GM19463 (cell line): Measurements from ENCODE around the gene CADPS2.

Source experiments
- ATAC-seq: cut with Tn5 transposase; IDR thresholded peaks from one replicate; pipeline ENCODE4 v1.9.1; 2021; ENCODE audit warnings: mild to moderate bottlenecking, moderate library complexity; ENCODE audit not compliant: unreplicated experiment

Gene CADPS2

DNA sequence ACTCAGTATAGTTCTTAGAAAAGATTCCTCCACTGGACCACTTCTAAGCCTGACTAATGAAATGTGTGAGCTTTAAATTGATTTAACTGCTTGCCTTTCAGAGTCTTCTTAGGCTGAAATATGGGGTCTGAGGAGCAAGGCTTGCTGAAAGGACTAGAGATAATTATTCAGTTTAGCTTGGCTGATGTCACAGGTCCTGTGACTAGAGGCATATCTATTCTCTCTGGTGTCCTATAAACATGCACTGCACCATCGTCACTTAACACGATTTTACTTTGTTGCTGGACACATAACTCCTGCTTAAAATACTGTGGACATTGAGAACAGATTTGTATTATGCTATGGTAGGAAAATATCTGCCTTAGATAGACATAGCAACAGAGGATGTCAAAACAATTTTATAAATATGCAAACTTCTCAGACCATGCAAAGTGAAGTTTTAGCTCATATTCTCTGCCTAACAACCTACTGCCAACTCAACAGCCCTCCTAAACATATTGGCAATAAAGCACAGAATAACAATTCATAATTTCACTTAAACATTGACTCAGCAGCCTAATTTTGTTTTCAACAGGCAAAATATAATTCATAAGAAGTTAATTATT is 267.6 kb downstream of the CADPS2 start:
- ATAC-seq: no peak

DNA sequence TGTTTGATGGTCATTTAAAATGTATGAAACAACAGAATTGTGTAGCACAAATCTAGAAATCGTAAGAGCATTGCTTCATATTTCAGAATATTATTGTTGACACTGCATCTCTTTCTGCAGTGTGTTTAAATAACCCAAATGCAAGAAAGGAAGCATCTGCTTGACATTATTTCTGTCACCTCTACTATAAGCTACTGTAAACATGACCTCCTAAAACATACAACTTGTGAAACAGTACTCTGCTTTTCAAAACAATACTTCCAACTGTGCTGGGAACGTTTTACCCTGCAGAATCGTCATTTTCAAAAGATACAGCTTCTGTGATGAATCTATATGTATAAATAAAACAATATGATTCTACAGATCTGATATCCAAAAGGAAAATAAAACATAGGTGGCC is 269.3 kb downstream of the CADPS2 start:
- ATAC-seq: no peak

- ATAC-seq: no peak
Measured at GRCh38 chr7:122605929-122606328, 280.3 kb downstream of the CADPS2 start.

GRCh38 chr7:122604251-122604650 is 282.0 kb downstream of the CADPS2 start:
- no peak for ATAC-seq

- no peak for ATAC-seq
Measured at GRCh38 chr7:122602800-122603199, 283.5 kb downstream of the CADPS2 start.

- no peak for ATAC-seq
Measured at GRCh38 chr7:122600630-122601029, 285.6 kb downstream of the CADPS2 start.

- ATAC-seq: no peak
Measured at GRCh38 chr7:122600042-122600441, 286.2 kb downstream of the CADPS2 start.

DNA sequence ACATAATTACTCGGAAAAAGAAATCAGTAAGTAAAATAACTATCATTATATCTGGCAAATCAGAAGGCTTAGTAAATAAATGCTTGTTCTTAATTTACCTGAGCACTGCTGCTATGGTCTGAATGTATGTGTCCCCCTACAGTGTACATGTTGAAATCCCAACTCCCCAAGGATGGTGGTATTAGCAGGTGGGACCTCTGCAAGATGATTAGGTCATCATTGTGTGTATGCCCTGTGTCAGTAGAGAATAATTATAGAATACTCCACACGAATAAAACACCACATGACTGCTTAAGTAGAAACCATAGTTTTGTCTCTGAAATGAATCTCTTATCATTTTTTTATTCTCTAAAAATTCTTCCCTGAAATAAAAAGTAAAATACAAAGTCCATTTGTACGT is 289.0 kb downstream of the CADPS2 start:
- ATAC-seq: no peak

DNA sequence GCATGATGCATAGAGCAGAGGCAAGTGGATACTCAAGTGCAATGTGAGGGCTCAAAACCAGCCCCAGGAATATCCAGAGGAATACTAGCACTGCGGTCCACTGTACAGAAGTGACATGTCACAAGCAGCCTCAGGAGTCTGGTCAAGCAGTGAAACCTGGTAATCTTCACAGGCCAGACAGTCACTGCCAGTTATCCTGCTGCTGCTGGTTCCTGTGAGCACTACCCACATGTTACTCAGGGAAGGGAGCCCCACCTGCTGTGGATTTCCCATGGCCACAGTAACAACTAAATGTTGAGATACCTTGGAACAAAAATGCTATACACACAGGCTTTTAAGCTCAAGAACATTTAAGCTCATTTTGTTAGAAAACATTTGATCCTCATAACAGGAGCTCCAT is 290.4 kb downstream of the CADPS2 start:
- ATAC-seq: no peak

DNA sequence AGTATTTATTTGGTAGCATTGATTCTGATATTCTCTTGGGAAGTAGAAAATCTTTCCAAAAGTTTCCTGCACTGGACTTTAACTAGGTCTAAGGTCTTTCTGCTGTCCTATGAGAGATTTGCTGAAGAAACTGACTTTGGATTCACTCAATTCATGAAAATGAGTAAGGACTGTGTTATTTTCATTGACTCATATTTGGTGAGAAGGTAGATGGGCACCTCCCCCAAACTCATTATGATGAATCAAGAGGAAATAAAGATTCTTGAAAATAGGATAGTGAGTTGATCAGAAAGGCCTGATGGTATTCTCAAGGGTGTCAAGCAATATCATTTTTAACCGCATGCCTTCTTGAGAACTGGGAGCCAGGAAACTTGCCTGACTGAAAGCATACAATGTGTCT is 297.6 kb downstream of the CADPS2 start:
- no peak for ATAC-seq

- no peak for ATAC-seq
Measured at GRCh38 chr7:122584676-122585251, 301.5 kb downstream of the CADPS2 start.

DNA sequence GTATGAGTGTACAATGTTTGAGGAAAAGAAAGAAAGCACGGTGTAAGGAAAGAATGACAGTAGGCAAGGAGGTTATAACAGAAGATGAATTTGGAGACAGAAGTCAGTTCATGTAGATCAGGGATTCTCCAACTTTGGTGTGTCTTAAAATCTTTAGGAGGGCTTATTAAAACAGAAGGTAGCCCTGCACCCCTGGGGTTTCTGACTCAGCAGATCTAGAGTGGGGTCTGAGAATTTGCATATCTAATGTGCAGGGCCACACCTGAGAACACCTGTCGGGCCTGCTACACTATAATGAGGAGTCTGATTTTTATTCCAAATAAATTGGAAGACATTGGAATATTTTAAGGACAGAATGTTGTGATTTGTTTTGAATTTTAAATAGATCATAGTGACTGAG is 307.9 kb downstream of the CADPS2 start:
- ATAC-seq: no peak

DNA sequence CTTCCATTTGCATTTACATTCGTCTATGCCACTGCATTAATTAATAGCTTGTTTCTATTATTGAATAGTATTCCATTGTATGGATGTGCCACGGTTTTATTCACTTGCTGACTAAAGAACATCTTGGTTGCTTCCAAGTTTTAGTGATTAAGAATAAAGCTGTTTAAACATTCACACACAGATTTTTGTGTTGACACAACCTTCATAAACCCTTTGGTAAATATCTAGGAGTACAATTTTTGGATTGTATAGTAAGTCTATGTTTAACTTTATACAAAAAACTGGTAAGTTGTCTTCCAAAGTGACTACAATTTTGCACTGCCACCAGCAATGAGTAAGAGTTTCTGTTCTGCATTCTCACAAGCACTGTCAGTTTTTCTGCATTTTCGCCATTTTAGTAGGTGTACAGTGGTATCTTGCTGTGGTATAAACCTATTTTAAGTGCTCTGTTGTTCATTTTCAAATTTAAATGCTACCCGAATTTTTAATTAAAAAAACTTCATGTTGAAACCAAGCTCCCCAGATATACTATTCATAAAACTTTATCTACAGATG is 308.7 kb downstream of the CADPS2 start:
- ATAC-seq: no peak

DNA sequence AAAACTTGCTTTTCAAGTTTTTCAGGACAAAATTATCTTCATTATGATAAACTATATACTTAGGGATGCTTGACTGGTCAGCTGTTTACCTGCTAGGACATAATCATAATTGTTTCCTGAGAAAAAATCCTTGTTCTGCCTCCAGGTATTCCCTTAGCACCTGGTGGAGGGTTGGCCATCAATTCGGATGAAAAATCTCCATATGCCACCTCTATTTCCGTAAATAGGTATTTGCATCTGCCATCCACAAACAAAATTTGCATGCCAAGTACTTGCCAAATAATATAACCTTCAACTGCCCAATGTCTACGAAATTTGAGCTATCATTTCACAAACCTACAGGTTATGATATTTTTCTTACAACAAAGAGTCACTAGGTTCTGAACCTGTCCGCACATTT is 313.6 kb downstream of the CADPS2 start:
- ATAC-seq: no peak

- no peak for ATAC-seq
Measured at GRCh38 chr7:122561326-122561725, 324.9 kb downstream of the CADPS2 start.

- no peak for ATAC-seq
Measured at GRCh38 chr7:122556873-122557542, 329.3 kb downstream of the CADPS2 start.

- no peak for ATAC-seq
Measured at GRCh38 chr7:122556219-122556618, 330.0 kb downstream of the CADPS2 start.

GRCh38 chr7:122553761-122554160 is 332.5 kb downstream of the CADPS2 start:
- ATAC-seq: no peak

DNA sequence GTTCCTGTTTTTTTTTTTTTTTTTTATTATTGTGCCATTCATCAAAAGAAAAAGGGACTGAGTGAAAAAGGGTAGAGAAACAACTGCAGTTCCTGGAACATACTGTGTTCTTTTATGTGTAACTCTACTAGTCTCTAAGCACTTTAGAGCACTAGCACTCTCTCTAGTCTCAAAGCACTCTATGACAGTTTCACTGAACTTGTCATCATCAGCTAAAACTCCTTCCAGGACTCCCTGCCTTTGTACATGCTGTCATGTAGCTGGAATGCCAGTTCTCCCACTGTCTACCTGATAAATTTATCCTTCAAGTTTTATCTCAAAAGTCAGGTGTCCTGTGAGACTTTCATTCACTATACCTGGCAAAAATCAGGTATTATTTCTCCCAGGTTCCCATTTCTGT is 333.5 kb downstream of the CADPS2 start:
- ATAC-seq: no peak

DNA sequence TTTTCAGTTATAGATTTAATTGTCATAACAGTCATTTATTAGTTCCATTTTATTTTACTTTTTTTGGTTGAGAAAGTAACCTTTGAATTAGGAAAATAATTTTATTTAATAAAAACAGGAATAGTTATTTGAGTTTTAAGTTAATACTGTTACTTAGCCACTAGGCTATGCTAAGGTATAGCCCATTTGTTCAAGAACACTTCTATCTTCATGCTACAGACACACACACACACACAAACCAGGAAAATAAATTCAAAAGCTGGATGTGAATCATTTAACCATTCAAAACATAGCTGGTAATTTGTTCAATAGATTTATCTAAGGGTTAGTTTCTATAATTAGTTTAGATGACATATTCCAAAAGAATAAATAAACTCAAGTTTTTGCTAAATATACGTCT is 335.7 kb downstream of the CADPS2 start:
- ATAC-seq: no peak

DNA sequence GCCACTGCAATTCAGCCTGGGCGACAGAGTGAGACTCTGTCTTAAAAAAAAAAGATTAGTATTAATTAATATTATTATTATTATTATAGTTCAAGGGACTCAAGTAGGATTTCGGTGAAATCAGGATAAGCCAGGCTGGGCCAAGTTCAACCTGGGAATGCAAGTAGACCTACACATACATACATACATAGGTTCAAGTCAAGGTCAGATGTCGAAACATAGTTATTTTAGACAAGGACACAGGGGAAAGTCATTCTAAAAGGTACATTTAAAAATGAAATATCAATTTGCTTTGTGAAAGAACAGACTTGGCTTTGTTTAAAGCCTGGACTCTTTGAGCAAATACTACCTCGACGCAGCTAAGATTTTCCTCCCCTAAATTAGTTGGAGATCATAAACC is 336.7 kb downstream of the CADPS2 start:
- ATAC-seq: no peak

- no peak for ATAC-seq
Measured at GRCh38 chr7:122546496-122546895, 339.8 kb downstream of the CADPS2 start.
